OCI-LY1 (cell line): ENCODE measurements around the gene FLRT3.

Source experiments
- H2AFZ ChIP-seq: fragments of 200-600 bp; sonication (generic), shearing (Covaris generic); 2 replicates; pipeline ENCODE4 v1.6.0; 2014; ENCODE audit warnings: antibody characterized with exemption, mild to moderate bottlenecking, low read length
- H3F3A ChIP-seq: fragments of 200-600 bp; sonication (generic), shearing (Covaris generic); 2 replicates; pipeline ENCODE4 v1.6.0; 2014; ENCODE audit warnings: mild to moderate bottlenecking, antibody characterized with exemption, low read length, moderate library complexity; ENCODE audit not compliant: insufficient read depth
- H3K27ac ChIP-seq: fragments of 200-600 bp; sonication (generic); 2 replicates; pipeline ENCODE4 v1.5.1; 2014; ENCODE audit warnings: low read length, mixed run types, mild to moderate bottlenecking, low read depth; ENCODE audit not compliant: poor library complexity, severe bottlenecking
- H3K27me3 ChIP-seq: fragments of 200-600 bp; sonication (generic); 2 replicates; pipeline ENCODE4 v1.6.0; 2014; ENCODE audit warnings: antibody characterized with exemption, mild to moderate bottlenecking, low read length, moderate library complexity; ENCODE audit not compliant: insufficient read depth
- H3K36me3 ChIP-seq: fragments of 200-600 bp; sonication (generic); 2 replicates; pipeline ENCODE4 v1.6.1; 2014; ENCODE audit warnings: mild to moderate bottlenecking, antibody characterized with exemption, low read length, moderate library complexity, mixed read lengths; ENCODE audit not compliant: insufficient read depth
- H3K4me1 ChIP-seq: fragments of 200-600 bp; sonication (generic); 2 replicates; pipeline ENCODE4 v1.5.1; 2014; ENCODE audit warnings: mild to moderate bottlenecking, low read length, moderate library complexity; ENCODE audit not compliant: insufficient read depth, severe bottlenecking
- H3K4me2 ChIP-seq: fragments of 200-600 bp; sonication (generic), shearing (Covaris generic); 2 replicates; pipeline ENCODE4 v1.6.1; 2014; ENCODE audit warnings: low read length
- H3K4me3 ChIP-seq: fragments of 200-600 bp; sonication (generic); 2 replicates; pipeline ENCODE4 v1.5.1; 2014; ENCODE audit warnings: low read length, low read depth, mild to moderate bottlenecking, mixed read lengths; ENCODE audit not compliant: poor library complexity, severe bottlenecking
- H3K79me2 ChIP-seq: fragments of 200-600 bp; shearing (Covaris generic); 2 replicates; pipeline ENCODE4 v1.6.1; 2016; ENCODE audit warnings: mixed run types, low read length, mixed read lengths; ENCODE audit not compliant: insufficient read depth
- H3K9ac ChIP-seq: fragments of 200-600 bp; sonication (generic), shearing (Covaris generic); 2 replicates; pipeline ENCODE4 v1.6.1; 2014; ENCODE audit warnings: mild to moderate bottlenecking, low read length, mixed read lengths
- H3K9me2 ChIP-seq: fragments of 200-600 bp; sonication (generic), shearing (Covaris generic); 2 replicates; pipeline ENCODE4 v1.6.1; 2014; ENCODE audit warnings: low read depth, mild to moderate bottlenecking, low read length, mixed read lengths
- H3K9me3 ChIP-seq: fragments of 200-600 bp; shearing (Covaris generic); 2 replicates; pipeline ENCODE4 v1.6.1; 2014; ENCODE audit warnings: low read length, mixed read lengths
- H4K20me1 ChIP-seq: fragments of 200-600 bp; sonication (generic), shearing (Covaris generic); 2 replicates; pipeline ENCODE4 v1.6.0; 2016; ENCODE audit warnings: mild to moderate bottlenecking, low read length; ENCODE audit not compliant: insufficient read depth
- CTCF ChIP-seq: fragments of 200-600 bp; sonication (generic), shearing (Covaris generic); IDR thresholded peaks from 2 replicates; pipeline ENCODE4 v1.5.1; 2017; ENCODE audit warnings: mild to moderate bottlenecking, antibody characterized with exemption, low read length, moderate library complexity, mixed read lengths
- EZH2 ChIP-seq: fragments of 200-600 bp; sonication (generic), shearing (Covaris generic); IDR thresholded peaks from 2 replicates; pipeline ENCODE4 v1.8.0; 2017; ENCODE audit warnings: borderline replicate concordance, mixed run types, mild to moderate bottlenecking, antibody characterized with exemption, low read length, moderate library complexity, mixed read lengths

The FLRT3 gene

GRCh38 chr20:14375416-14375985, 38.1 kb upstream of the FLRT3 start:
- Histone ChIP-seq H3K4me3 (no peak overlapping the region), H3K27ac (no peak overlapping the region), H3K4me2 (no peak overlapping the region), H3K9ac (no peak overlapping the region), H3K79me2 (no peaks in the 10 kb centered on the region), H3K4me1 (no peaks in the 10 kb centered on the region), H4K20me1 (no peaks in the 10 kb centered on the region), H3K9me3 (no peaks in the 10 kb centered on the region), H3K27me3 (no peaks in the 10 kb centered on the region), H3K9me2 (no peaks in the 10 kb centered on the region), H3K36me3 (no peaks in the 10 kb centered on the region), H2AFZ (no peak overlapping the region), H3F3A (no peaks in the 10 kb centered on the region)
- TF ChIP-seq EZH2: no peak
- no peak for TF ChIP-seq CTCF

- Histone ChIP-seq H3K27me3 (no peaks in the 10 kb centered on the region), H2AFZ (no peak overlapping the region), H3K79me2 (no peaks in the 10 kb centered on the region), H3F3A (no peaks in the 10 kb centered on the region), H3K9ac (no peak overlapping the region), H3K36me3 (no peaks in the 10 kb centered on the region), H3K4me2 (no peak overlapping the region), H3K9me3 (no peaks in the 10 kb centered on the region), H4K20me1 (no peaks in the 10 kb centered on the region), H3K4me1 (no peaks in the 10 kb centered on the region), H3K9me2 (no peaks in the 10 kb centered on the region), H3K4me3 (no peak overlapping the region), H3K27ac (no peak overlapping the region)
- no peak for TF ChIP-seq CTCF
- no peak for TF ChIP-seq EZH2
Observed at GRCh38 chr20:14374196-14374595, 36.8 kb upstream of the FLRT3 start.

GRCh38 chr20:14361509-14362345, 24.3 kb upstream of the FLRT3 start:
- H3F3A ChIP-seq: no peaks in the 10 kb centered on the region
- no peaks in the 10 kb centered on the region for H3K27me3 ChIP-seq
- H3K9me3 ChIP-seq: no peaks in the 10 kb centered on the region
- H3K9me2 ChIP-seq: no peaks in the 10 kb centered on the region
- H2AFZ ChIP-seq: no peak overlapping the region
- no peaks in the 10 kb centered on the region for H3K4me1 ChIP-seq
- H3K4me2 ChIP-seq: no peak overlapping the region
- no peak overlapping the region for H3K9ac ChIP-seq
- H3K4me3 ChIP-seq: no peak overlapping the region
- H3K79me2 ChIP-seq: no peaks in the 10 kb centered on the region
- H4K20me1 ChIP-seq: no peaks in the 10 kb centered on the region
- no peak overlapping the region for H3K27ac ChIP-seq
- H3K36me3 ChIP-seq: no peaks in the 10 kb centered on the region
- no peak for TF ChIP-seq CTCF
- TF ChIP-seq EZH2: no peak
